H54 (cell line): Measurements from ENCODE around the gene SHB.
"Not testable (repeated sequence)": the region's sequence is repeated elsewhere in the genome, so short reads cannot be mapped to it uniquely, and the experiment has no call there.

ENCODE experiments used
- DNase-seq: peaks from one replicate; pipeline ENCODE4 v3.0.0; 2011; ENCODE audit warnings: low spot score, mixed read lengths; ENCODE audit not compliant: insufficient read length
- FAIRE-seq: peaks from 3 replicates; lab custom pipeline; 2011; peaks lifted over from hg19 to GRCh38; lab: Jason Lieb, UNC
- POLR2A ChIP-seq: IDR thresholded peaks from 2 replicates; pipeline ENCODE4 v1.6.1; 2011; ENCODE audit warnings: low read depth, mild to moderate bottlenecking, low read length

The SHB gene

DNA sequence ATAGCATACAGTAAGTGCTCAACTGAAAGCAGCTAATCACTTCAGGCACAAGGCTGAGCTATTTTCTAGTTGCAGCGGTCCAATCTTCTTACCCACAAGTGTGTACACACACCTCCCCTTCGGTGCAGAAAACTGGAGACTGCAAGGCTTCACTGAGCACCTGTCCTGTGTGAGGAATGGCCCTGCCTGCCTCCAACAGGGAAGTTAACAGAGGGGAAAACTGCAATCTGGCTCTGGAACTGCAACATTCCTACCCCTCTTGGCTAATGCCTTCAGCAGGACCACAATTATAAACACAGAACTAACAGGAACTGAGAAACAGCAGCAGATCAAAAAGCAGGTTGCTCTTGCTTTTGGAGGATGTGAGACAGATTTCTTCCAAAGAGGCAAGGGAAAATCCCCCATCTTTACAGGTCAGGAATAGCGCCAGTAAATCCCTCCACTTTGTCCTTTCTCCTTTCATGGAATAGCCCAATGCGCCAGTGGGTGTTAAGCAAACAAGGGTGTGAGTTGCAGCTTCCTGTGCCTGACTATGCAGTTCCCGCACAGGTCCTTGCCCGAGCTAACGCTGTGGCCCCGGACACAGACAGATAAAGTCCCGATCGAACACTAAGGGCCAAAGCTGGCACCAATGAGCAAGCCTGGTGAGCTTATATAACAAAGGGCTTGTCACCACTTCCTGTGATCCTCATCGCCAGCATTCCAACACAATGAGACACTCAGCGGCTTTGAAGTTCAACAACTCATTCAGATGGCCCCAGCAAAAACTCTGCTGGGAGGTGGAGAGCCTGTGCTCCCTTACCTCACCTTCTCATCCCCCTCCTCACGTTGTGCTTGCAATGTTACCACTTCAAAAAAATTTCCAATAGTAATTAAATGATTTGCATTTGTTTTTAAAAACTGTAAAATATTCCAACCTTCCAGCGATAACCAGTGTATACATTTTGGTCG lies 21.5 kb downstream of the SHB start:
- FAIRE-seq (peak; percentile 71), DNase-seq (peak; percentile 65)
- TF ChIP-seq POLR2A = peak; percentile 19; the same call in 1 of the 2 replicates

DNA sequence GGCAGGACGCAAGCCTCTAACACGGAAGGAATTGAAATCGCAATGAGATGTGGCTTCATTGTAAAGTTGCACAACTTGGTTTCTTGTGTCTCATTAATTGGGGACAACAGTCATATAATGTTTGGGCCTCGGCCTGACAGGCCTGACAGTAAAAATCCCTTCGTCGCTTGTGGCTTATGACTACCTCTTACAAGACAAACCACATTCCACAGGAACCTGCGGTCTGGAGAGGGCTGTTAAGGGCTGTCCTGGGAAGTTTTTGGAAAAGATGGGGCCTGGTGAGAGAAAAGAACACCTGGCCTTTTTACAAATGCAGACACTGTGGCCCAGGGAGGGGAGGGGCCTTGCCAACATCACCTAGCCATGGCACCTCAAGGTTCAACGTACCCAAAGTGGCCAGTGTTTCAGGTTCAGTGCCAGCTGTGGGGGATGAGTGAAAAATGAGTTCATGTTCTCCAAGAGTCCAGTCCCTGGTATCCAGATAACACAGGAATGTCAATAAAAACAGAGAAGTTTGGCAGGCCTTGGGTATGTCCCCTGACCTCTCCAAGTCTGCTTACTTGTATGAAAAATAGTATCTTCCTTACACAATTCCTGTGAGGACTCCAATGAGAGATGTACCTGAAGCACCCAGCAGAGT lies 22.2 kb downstream of the SHB start:
- no peak for DNase-seq
- TF ChIP-seq POLR2A = no peak
- FAIRE-seq = no peak

GRCh38 chr9:38045939-38046338 lies 23.1 kb downstream of the SHB start:
- DNase-seq = not testable (repeated sequence)

GRCh38 chr9:38044706-38045105 lies 24.3 kb downstream of the SHB start:
- TF ChIP-seq POLR2A = no peak
- no peak for FAIRE-seq

More at GRCh38 chr9:38045939-38046338, 23.1 kb downstream of the SHB start:
- not testable (repeated sequence) for FAIRE-seq

DNA sequence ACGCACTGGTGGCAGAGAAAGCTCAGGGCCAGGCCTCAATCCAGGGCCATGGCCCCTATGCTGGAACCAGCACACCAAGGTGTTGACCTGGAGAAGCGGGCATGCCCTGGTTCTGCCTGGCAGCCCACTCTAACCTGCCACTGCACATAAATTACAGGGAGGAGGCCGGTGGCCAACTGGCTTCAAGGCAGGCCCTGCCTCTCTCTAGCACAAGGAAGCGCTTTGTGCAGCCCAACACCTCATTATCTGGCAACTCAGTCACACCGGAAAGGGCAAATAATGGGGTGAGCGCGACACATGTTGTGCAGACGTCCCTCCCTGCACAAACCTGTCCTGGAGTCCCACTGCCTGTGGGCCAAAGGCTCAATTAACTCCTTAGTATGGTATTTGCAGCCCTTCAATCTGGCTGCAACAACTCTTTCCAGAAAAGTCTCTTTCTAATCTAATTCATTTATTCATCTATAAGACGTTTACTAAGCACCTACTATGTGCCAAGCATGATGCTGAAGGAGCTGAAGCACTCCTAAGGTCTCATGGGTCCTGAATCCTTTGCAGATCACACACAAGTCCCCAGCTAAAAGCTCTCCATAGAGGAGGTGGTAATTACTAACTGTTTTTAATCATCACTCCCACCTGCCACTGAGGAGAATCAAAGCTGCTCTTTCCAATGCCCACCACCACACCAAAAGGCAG lies 24.9 kb downstream of the SHB start:
- TF ChIP-seq POLR2A = no peak
- FAIRE-seq (no peak), DNase-seq (no peak)

More at GRCh38 chr9:38044706-38045105, 24.3 kb downstream of the SHB start:
- DNase-seq = no peak

DNA sequence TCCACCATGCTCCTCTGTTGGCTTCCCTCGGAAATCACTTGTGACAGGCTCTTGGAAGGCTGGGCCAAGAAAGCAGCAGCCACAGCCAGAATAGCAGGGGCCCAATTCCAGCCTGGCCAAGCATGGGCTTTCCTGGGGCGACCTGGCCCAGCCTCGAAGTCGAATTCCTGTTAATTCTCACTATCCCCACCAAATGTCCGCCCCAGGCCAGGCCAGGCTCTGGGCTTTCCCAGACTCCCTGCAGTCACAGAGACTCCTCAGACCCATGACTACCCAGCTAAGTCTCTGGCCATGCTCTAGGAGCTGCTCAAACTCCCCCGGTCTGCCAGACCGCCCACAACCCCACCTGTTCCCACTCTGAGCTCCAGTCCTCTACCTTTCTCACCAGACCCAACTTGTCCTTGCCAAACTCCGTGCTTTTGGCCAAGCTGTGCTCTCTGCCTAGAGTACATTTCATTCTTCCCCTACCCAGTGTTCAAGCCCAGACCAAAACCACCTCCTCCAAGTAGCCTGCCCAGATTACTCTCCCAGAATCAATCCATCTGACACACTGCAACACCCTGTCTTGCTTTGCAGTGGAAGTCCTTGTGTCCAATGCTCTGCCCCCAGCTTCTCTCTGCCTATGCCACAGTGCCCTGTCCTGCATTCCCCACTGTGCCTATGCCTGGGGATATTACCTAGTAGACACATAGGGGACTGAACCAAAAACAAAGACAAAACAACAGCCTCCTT lies 26.2 kb downstream of the SHB start:
- DNase-seq (no peak), FAIRE-seq (no peak)
- no peak for TF ChIP-seq POLR2A

DNA sequence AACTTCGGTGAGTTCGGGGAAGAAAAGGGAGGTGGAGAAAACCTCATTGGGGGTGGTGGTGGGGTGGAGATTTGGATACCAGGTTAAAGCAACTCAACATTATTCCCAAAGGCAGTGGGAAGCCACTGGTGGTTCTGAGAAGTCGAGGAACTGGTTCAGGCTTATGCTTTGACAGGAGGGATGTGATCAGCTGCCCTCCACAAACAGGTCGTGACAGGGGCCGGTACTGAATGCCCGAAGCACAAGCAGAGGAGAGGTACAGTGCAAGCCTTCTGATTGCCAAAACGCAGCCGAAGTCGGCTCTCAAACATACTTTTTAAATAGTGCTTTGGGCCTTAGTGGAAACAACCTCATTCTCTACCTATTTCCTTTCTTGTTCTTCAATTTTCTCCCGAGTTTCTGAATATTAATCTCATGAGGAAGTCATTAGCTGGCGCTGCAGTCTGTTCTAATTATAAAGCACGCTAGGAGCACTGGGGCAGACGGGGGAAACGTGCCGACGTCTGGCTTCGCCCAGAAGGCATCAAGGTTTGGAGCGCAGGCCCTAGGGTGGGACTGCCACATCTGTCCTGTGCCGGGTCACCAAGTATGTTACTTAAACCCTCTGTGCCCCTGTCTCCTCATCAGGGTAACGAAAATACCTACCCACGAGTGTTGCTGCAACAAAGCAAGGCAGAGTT lies 27.3 kb downstream of the SHB start:
- FAIRE-seq = no peak

GRCh38 chr9:38039907-38040682 lies 28.9 kb downstream of the SHB start:
- DNase-seq (no peak), FAIRE-seq (no peak)
- no peak for TF ChIP-seq POLR2A

More for the DNA sequence above, 27.3 kb downstream of the SHB start:
- TF ChIP-seq POLR2A = no peak
- no peak for DNase-seq

DNA sequence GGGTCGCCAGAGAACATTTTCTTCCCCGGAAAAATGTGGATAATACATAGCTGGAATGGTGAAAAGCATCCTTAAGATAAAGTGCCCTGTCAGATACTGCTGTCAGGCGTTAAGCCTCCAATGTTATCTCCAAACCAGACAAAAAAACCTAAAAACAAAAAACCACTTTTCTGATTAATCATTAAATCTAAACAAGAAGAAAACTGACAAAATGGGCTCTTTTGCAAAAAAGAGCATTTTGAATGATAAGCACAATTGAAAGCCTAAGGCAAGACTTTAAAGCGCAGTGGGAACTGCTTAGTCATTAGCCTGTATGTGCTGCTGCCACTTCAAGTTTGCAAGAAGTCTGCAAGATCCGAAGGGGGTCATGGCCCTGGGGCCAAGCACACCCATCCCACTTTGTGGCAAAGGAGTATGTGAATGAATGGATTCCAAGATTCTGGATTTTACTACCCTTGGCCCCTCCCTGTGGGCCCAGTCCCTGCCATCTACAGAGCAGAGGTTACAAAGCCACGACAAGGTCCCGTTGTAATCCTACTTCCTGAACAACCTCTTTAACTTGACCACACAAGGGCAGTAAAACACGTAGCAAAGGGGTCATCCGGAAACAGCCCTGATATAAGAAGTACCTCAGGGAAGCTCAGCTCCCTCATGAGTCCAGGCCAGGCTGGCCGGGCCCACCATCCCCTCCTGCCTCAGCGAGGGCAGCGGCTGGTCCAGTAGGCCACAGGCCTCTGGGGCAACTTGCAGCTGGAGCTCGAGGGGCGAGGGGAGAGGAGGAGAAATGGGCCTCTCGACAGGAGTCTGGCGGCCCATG lies 29.7 kb downstream of the SHB start:
- no peak for DNase-seq
- no peak for FAIRE-seq
- no peak for TF ChIP-seq POLR2A

- no peak for FAIRE-seq
- TF ChIP-seq POLR2A = no peak
- no peak for DNase-seq
Observed at GRCh38 chr9:38038307-38039089, 30.5 kb downstream of the SHB start.

DNA sequence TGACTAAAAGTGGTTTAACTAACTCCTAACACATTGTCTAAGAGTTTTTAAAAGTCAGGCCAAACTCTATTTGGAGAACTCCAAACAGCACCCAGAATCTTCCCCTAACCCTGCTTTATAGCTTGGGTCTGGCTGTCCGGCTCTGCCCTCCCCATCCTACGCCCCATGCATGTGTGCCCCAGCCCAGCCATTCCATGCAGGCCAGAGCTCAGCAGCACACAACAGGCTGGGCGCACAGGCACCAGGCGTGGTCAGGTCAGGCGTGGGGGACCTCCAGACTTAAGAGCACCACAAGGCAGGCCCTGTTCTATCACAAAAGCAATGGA lies 31.1 kb downstream of the SHB start:
- no peak for FAIRE-seq
- no peak for DNase-seq
- TF ChIP-seq POLR2A = no peak
